Spleen (tissue), 11 donors: ENCODE measurements around the gene MAP3K10. TPM values are rescaled to one million over a fixed set of nuclear protein-coding genes. Genes with fewer than 3 reads are reported as not detected.

Source experiments
- DNase-seq: peaks from one replicate; pipeline ENCODE4 v3.0.0-alpha.2; 2020
- H3K27ac ChIP-seq, 8 donors: fragments of 200-600 bp; sonication (generic) in 7 of 8; 1 replicate in 4 of 8; 2 replicates in 4 of 8; pipeline versions ENCODE4 v1.5.0 to v1.8.0; 2016 to 2021; ENCODE audit warnings: inconsistent platforms in 4 of 8, mild to moderate bottlenecking in 4 of 8, moderate library complexity in 1 of 8
- H3K27me3 ChIP-seq, 7 donors: fragments of 200-600 bp; sonication (generic) in 6 of 7; replicated peaks in 1 of 7; 1 replicate in 4 of 7; 2 replicates in 3 of 7; pipeline versions ENCODE4 v1.5.0 to v1.8.0; 2016 to 2021; ENCODE audit warnings: inconsistent platforms in 3 of 7, mild to moderate bottlenecking in 1 of 7
- H3K36me3 ChIP-seq, 6 donors: fragments of 200-600 bp; sonication (generic) in 5 of 6; 1 replicate in 4 of 6; 2 replicates in 2 of 6; pipeline versions ENCODE4 v1.5.0 to v1.8.0; 2016 to 2021; ENCODE audit warnings: inconsistent platforms in 2 of 6
- H3K4me1 ChIP-seq, 6 donors: fragments of 200-600 bp; sonication (generic) in 5 of 6; 1 replicate in 3 of 6; 2 replicates in 3 of 6; pipeline versions ENCODE4 v1.5.0 to v1.8.0; 2016 to 2021; ENCODE audit warnings: inconsistent platforms in 3 of 6
- H3K4me3 ChIP-seq, 8 donors: fragments of 200-600 bp; sonication (generic) in 7 of 8; 1 replicate in 4 of 8; 2 replicates in 4 of 8; pipeline versions ENCODE4 v1.5.0 to v1.8.0; 2016 to 2021; ENCODE audit warnings: inconsistent platforms in 4 of 8, mild to moderate bottlenecking in 4 of 8, moderate library complexity in 2 of 8
- H3K9me3 ChIP-seq, 8 donors: fragments of 200-600 bp; sonication (generic) in 7 of 8; 1 replicate in 4 of 8; 2 replicates in 4 of 8; pipeline versions ENCODE4 v1.5.0 to v1.8.0; 2016 to 2021; ENCODE audit warnings: inconsistent platforms in 4 of 8
- POLR2A ChIP-seq, 3 donors: fragments of 450-650 bp; IDR thresholded peaks; one replicate each; pipeline ENCODE4 v1.5.1; 2017; ENCODE audit warnings: antibody characterized with exemption in 3 of 3, mild to moderate bottlenecking in 1 of 3
- POLR2AphosphoS5 ChIP-seq, 3 donors: sonication (generic); formaldehyde crosslinking; IDR thresholded peaks; one replicate each; pipeline ENCODE4 v1.5.1; 2017; ENCODE audit warnings: antibody characterized with exemption in 3 of 3
- WGBS, 5 donors: extraction: QIAGEN DNeasy Blood & Tissue Kit in 3 of 5; methylation state at CpG; one replicate each; pipeline versions ENCODE4 v1.1.5 to v1.1.7; 2013 to 2018; 5-methylcytosine and 5-hydroxymethylcytosine counted together
- intact Hi-C: fragments of 100-400 bp; cut with DNase I; formaldehyde crosslinking; loops from one replicate; pipeline ENCODE4 v1.15.0; 2023; ENCODE audit warnings: low total_unique reads
- polyA plus RNA-seq, 3 donors: library from polyadenylated mRNA; stranded (reverse); fragments of 200-250 nt; gene quantifications; one replicate each; pipeline ENCODE4 v1.2.1, GENCODE V29; 2013
- total RNA-seq, 7 donors: library from RNA; depleted of rRNA in 3 of 7; stranded (reverse); fragments of >200 nt in 3 of 7; fragmentation: NEBNext Ultra II Directional in 4 of 7; extraction: Animal tissue kit (Norgen Biotek cat#: 25700) in 4 of 7; gene quantifications; one replicate each; pipeline versions ENCODE4 v1.1.0 to v1.2.1, GENCODE V29; 2016 to 2021
- TF ChIP-seq, protein P1 (sequence below), 11 experiments: fragments of 200-600 bp in 7 of 11; fragments of 450-650 bp in 4 of 11; sonication (generic) in 4 of 11; IDR thresholded peaks in 8 of 11; conservative IDR thresholded peaks in 3 of 11; 1 replicate in 7 of 11; 2 replicates in 4 of 11; pipeline versions ENCODE4 v1.4.0 to v1.8.0; 2016 to 2021; ENCODE audit warnings: antibody characterized with exemption in 11 of 11, inconsistent platforms in 4 of 11, mild to moderate bottlenecking in 1 of 11
- donor health status: healthy with polysubstance abuse.
- donor health status: DM: no; HTN: no; CAD: no; lungs with moderate emphysema.
- donor health status: DM: no; HTN: no; CAD: no.
- donor health status: Bipolar disorder and iron deficiency.
- donor health status: healthy.
- donor health status: DM: no; HTN: no; CAD: no.
- donor health status: DM: yes; HTN: yes; CAD: no.

The MAP3K10 gene
- total and polyA plus RNA-seq, 10 donors, result 4.3 to 25.6 (median 17.4) TPM

DNA sequence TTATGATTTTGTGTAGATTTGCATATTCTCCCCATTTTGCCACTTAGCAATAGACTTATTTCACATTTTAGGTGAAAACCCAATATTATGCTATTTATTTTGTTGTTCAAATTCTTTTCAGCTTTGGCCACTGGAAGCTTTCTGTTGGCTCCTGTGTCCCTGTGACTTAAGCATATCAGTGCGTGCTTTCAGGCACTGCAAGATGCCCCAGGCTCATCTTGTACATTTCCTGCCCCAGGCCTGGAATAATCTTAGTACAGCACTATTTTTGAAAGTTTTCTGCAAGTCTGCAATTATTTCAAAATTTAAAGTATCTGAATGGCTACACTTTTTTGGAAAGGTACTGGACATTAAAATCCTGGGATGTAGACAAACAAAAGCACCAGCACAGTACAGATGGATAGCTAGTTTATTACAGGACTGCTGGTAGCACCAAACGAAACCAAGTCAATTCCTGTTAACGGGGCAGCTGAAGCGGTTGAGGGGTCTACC lies 38.7 kb downstream of the MAP3K10 start:
- Histone ChIP-seq H3K27me3 (peaks cover 4 to 30% (median 21%) of the 10 kb centered on the region in 7 donors), H3K36me3 (peaks cover 0 to 30% (median 20%) of the 10 kb centered on the region in 6 donors), H3K4me1 (peaks cover 10 to 52% (median 29%) of the 10 kb centered on the region in 6 donors), H3K9me3 (no peaks in the 10 kb centered on the region), H3K27ac (peak overlapping the region in 2 of 8 donors; percentile 10 to 26), H3K4me3 (no peak overlapping the region)
- 55 to 67% (median 60%) methylated on average over 4 of the region's 4 CpGs for WGBS, 5 donors
- DNase-seq, result no peak
- intact Hi-C loops, result no loop called here
- TF ChIP-seq POLR2A (IDR thresholded peaks at IDR 0.05) (no peak), POLR2AphosphoS5 (IDR thresholded peaks at IDR 0.05) (no peak)
- TF ChIP-seq, protein P1, sequence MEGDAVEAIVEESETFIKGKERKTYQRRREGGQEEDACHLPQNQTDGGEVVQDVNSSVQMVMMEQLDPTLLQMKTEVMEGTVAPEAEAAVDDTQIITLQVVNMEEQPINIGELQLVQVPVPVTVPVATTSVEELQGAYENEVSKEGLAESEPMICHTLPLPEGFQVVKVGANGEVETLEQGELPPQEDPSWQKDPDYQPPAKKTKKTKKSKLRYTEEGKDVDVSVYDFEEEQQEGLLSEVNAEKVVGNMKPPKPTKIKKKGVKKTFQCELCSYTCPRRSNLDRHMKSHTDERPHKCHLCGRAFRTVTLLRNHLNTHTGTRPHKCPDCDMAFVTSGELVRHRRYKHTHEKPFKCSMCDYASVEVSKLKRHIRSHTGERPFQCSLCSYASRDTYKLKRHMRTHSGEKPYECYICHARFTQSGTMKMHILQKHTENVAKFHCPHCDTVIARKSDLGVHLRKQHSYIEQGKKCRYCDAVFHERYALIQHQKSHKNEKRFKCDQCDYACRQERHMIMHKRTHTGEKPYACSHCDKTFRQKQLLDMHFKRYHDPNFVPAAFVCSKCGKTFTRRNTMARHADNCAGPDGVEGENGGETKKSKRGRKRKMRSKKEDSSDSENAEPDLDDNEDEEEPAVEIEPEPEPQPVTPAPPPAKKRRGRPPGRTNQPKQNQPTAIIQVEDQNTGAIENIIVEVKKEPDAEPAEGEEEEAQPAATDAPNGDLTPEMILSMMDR (IDR thresholded peaks at IDR 0.05 in 8 of 11, conservative IDR thresholded peaks at IDR 0.05 in 3 of 11), result no peak

DNA sequence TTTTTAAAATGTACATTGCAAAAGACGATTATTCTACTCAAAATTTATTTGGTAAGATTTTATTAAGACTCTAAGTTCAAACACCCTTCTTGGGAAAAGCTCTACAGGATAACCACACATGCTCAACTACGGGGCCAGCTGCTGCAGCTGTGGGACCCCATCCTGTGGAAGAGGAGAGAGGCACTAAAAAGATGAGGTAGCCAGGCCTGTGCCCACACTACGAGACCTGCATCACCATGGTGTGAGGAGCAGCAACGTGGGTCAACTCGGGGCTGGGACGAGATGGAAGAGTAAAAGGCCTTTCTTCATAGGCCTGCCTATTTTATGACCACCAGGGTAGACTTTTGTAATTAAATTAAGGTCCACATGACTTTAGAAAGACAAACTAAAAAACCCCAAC lies 39.8 kb downstream of the MAP3K10 start:
- Histone ChIP-seq H3K27me3 (peaks cover 4 to 19% (median 14%) of the 10 kb centered on the region in 7 donors), H3K36me3 (peaks cover 0 to 41% (median 31%) of the 10 kb centered on the region in 6 donors), H3K9me3 (no peaks in the 10 kb centered on the region), H3K27ac (peak overlapping the region in 4 of 8 donors; percentile 42 to 65 (median 62)), H3K4me1 (peaks cover 7 to 45% (median 25%) of the 10 kb centered on the region in 6 donors), H3K4me3 (no peak overlapping the region)
- WGBS, 5 donors, result 84 to 89% (median 86%) methylated on average over 6 of the region's 6 CpGs
- TF ChIP-seq, protein P1 (IDR thresholded peaks at IDR 0.05 in 8 of 11, conservative IDR thresholded peaks at IDR 0.05 in 3 of 11), result no peak
- TF ChIP-seq POLR2AphosphoS5 (IDR thresholded peaks at IDR 0.05), result no peak
- no peak for TF ChIP-seq POLR2A (IDR thresholded peaks at IDR 0.05)
- DNase-seq, result no peak
- intact Hi-C loops, result no loop called here

DNA sequence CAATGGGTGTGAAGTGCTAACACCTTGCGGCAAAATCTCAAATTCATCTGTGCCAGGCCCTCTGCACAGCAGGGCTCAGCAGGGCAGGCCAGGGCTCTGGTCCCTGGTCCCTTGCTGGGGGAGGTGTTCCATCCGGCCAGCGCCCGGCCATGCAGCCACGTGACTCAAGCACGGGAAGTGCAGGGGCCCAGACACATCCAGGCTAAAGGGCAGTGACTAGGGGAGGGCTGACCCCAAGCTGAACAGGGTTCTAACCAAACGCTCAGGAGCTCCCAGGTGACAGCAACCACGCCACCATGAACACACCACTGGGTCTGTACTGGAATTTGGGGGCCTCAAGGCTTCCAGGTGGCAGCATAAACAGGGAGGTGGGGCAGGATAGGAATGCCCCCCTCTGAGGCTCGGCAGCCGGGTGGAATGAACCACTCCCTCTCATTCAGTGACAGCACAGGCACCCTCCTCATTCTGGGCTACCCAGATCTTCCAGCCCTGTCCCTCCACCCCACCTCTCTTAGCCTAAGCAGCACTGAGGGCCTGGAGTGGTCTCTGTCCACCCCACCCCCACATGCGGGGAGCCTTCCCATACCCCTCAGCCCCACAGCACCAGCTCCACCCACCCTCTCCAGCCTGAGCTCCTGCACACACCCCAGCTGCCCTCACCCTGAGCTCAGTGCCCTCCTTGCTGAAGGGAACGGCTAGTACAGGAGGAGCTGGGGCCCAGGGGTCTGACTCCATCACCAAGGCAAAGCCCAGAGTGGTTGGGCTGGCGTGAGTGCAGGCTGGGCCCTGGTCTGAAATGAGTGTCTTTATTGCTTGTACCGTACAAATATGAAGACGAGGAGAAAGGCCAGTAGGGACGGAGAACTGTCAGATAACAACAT lies 40.6 kb downstream of the MAP3K10 start:
- DNase-seq, result no peak
- H3K4me3 ChIP-seq, result no peak overlapping the region
- WGBS, 5 donors, result 60 to 83% (median 75%) methylated on average over 10 to 16 of the region's 16 CpGs
- peaks cover 0 to 38% (median 18%) of the 10 kb centered on the region in 6 donors for H3K4me1 ChIP-seq
- TF ChIP-seq POLR2AphosphoS5 (IDR thresholded peaks at IDR 0.05), result peak; percentile 19 to 79 (median 75)
- TF ChIP-seq, protein P1 (IDR thresholded peaks at IDR 0.05 in 8 of 11, conservative IDR thresholded peaks at IDR 0.05 in 3 of 11), result no peak
- no peaks in the 10 kb centered on the region for H3K9me3 ChIP-seq
- peaks cover 0 to 48% (median 38%) of the 10 kb centered on the region in 6 donors for H3K36me3 ChIP-seq
- H3K27me3 ChIP-seq, result peaks cover 0 to 12% (median 6%) of the 10 kb centered on the region in 7 donors
- intact Hi-C loops, result no loop called here
- peak overlapping the region in 7 of 8 donors; percentile 36 to 65 (median 42) for H3K27ac ChIP-seq

DNA sequence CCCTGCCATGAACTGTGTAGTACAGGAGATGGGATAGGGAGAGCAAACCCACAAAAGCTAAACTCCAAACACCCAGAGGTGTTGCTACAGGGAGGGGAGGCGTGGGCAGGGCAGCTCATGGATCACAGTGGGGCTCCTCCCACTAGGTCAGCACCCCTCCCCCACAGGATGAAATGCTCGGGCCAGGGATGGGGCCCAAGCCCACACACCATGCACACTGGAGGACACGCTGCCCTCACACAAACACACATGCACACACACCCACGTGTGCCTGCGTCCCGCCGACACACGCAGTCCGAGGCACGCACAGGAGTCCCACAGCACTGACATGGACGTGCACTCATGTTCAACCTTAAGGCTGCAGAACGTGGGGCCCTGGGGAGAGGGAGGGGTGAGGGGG lies 41.3 kb downstream of the MAP3K10 start:
- TF ChIP-seq, protein P1 (IDR thresholded peaks at IDR 0.05 in 8 of 11, conservative IDR thresholded peaks at IDR 0.05 in 3 of 11), result no peak
- no peak for TF ChIP-seq POLR2A (IDR thresholded peaks at IDR 0.05)
- TF ChIP-seq POLR2AphosphoS5 (IDR thresholded peaks at IDR 0.05), result peak in 2 of 3 donors; percentile 22 to 55
- intact Hi-C loops, result no loop called here
- H3K27me3 ChIP-seq, result peaks cover 0 to 5% (median 0%) of the 10 kb centered on the region in 7 donors
- WGBS, 5 donors, result 78 to 92% (median 89%) methylated on average over 12 of the region's 12 CpGs
- H3K4me1 ChIP-seq, result peaks cover 0 to 36% (median 16%) of the 10 kb centered on the region in 6 donors
- peak overlapping the region in 4 of 8 donors; percentile 40 to 65 (median 62) for H3K27ac ChIP-seq
- H3K4me3 ChIP-seq, result no peak overlapping the region
- no peaks in the 10 kb centered on the region for H3K9me3 ChIP-seq
- no peak for DNase-seq
- H3K36me3 ChIP-seq, result peaks cover 0 to 55% (median 45%) of the 10 kb centered on the region in 6 donors
